Measurements from ENCODE around the gene PCMTD2. TPM values are rescaled to one million over a fixed set of nuclear protein-coding genes. Genes with fewer than 3 reads are reported as not detected.
A peak's percentile ranks its signal among the peaks of the same experiment; 100 is the strongest.

The PCMTD2 gene
- total and polyA plus RNA-seq, 2 of the 13 experiments (the other 11 are each of a cell fraction or from before 2014, with no cell fraction given), result 47.0 to 76.9 TPM

DNA sequence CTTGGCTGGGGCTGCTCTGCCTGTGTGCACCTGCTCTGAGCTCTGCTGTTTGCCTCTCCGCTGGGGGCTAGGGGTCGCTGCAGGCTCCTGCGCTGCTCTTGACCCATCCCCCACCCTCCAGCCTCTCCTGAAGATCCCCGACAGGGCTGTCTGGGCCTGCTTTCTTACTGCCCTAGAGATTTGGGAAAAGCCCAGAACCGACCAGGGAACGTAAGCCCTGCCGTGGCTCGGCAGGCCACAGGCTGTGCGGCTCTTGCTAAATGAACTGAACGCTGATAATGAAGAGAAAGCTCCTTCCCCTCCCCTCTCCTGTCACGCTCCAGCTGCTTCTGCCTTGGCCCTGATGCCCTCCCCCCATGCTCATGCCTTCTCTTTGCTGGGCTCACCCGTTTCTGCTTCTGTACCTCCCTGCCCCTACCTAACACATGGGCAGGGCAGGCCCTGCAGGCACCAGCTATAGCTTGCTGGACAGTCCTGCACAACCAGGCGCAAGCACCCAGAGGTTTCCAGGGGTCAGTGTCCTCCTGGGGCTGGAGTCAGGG is 32.0 kb upstream of the PCMTD2 start (continued):
- TF ChIP-seq, protein P1, sequence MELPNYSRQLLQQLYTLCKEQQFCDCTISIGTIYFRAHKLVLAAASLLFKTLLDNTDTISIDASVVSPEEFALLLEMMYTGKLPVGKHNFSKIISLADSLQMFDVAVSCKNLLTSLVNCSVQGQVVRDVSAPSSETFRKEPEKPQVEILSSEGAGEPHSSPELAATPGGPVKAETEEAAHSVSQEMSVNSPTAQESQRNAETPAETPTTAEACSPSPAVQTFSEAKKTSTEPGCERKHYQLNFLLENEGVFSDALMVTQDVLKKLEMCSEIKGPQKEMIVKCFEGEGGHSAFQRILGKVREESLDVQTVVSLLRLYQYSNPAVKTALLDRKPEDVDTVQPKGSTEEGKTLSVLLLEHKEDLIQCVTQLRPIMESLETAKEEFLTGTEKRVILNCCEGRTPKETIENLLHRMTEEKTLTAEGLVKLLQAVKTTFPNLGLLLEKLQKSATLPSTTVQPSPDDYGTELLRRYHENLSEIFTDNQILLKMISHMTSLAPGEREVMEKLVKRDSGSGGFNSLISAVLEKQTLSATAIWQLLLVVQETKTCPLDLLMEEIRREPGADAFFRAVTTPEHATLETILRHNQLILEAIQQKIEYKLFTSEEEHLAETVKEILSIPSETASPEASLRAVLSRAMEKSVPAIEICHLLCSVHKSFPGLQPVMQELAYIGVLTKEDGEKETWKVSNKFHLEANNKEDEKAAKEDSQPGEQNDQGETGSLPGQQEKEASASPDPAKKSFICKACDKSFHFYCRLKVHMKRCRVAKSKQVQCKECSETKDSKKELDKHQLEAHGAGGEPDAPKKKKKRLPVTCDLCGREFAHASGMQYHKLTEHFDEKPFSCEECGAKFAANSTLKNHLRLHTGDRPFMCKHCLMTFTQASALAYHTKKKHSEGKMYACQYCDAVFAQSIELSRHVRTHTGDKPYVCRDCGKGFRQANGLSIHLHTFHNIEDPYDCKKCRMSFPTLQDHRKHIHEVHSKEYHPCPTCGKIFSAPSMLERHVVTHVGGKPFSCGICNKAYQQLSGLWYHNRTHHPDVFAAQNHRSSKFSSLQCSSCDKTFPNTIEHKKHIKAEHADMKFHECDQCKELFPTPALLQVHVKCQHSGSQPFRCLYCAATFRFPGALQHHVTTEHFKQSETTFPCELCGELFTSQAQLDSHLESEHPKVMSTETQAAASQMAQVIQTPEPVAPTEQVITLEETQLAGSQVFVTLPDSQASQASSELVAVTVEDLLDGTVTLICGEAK (IDR thresholded peaks at IDR 0.05), result no peak
- TF ChIP-seq, protein P1 (CRISPR knock-in tag; IDR thresholded peaks at IDR 0.05), result peak; percentile 72; the same call in 1 of the 2 replicates
- no peak for TF ChIP-seq ZNF101 (CRISPR knock-in tag; IDR thresholded peaks at IDR 0.05; ENCODE audit: borderline replicate concordance, low read depth)
- TF ChIP-seq ZNF225 (CRISPR knock-in tag; IDR thresholded peaks at IDR 0.05), result 0 out of 2 replicates have a peak, but pooled peaks have one; percentile 18
- TF ChIP-seq, protein P2, sequence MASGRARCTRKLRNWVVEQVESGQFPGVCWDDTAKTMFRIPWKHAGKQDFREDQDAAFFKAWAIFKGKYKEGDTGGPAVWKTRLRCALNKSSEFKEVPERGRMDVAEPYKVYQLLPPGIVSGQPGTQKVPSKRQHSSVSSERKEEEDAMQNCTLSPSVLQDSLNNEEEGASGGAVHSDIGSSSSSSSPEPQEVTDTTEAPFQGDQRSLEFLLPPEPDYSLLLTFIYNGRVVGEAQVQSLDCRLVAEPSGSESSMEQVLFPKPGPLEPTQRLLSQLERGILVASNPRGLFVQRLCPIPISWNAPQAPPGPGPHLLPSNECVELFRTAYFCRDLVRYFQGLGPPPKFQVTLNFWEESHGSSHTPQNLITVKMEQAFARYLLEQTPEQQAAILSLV (CRISPR knock-in tag; IDR thresholded peaks at IDR 0.05; ENCODE audit: borderline replicate concordance), result no peak
- TF ChIP-seq ZNF230 (CRISPR knock-in tag; IDR thresholded peaks at IDR 0.05), result peak; percentile 75; the same call in 1 of the 2 replicates
- no peak for TF ChIP-seq ZSCAN21 (CRISPR knock-in tag; IDR thresholded peaks at IDR 0.05; ENCODE audit: borderline replicate concordance)
- 0 out of 2 replicates have a peak, but pooled peaks have one; percentile 50 for TF ChIP-seq CHD4 (IDR thresholded peaks at IDR 0.05; ENCODE audit: borderline replicate concordance, low read length)
- no peak for TF ChIP-seq ZNF775 (CRISPR knock-in tag; IDR thresholded peaks at IDR 0.05; ENCODE audit: borderline replicate concordance)
- TF ChIP-seq, protein P3, sequence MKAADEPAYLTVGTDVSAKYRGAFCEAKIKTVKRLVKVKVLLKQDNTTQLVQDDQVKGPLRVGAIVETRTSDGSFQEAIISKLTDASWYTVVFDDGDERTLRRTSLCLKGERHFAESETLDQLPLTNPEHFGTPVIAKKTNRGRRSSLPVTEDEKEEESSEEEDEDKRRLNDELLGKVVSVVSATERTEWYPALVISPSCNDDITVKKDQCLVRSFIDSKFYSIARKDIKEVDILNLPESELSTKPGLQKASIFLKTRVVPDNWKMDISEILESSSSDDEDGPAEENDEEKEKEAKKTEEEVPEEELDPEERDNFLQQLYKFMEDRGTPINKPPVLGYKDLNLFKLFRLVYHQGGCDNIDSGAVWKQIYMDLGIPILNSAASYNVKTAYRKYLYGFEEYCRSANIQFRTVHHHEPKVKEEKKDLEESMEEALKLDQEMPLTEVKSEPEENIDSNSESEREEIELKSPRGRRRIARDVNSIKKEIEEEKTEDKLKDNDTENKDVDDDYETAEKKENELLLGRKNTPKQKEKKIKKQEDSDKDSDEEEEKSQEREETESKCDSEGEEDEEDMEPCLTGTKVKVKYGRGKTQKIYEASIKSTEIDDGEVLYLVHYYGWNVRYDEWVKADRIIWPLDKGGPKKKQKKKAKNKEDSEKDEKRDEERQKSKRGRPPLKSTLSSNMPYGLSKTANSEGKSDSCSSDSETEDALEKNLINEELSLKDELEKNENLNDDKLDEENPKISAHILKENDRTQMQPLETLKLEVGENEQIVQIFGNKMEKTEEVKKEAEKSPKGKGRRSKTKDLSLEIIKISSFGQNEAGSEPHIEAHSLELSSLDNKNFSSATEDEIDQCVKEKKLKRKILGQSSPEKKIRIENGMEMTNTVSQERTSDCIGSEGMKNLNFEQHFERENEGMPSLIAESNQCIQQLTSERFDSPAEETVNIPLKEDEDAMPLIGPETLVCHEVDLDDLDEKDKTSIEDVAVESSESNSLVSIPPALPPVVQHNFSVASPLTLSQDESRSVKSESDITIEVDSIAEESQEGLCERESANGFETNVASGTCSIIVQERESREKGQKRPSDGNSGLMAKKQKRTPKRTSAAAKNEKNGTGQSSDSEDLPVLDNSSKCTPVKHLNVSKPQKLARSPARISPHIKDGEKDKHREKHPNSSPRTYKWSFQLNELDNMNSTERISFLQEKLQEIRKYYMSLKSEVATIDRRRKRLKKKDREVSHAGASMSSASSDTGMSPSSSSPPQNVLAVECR (CRISPR knock-in tag; IDR thresholded peaks at IDR 0.05; ENCODE audit: borderline replicate concordance), result peak; percentile 56; the same call in 1 of the 2 replicates
- TF ChIP-seq ZNF883 (CRISPR knock-in tag; IDR thresholded peaks at IDR 0.05; ENCODE audit: not compliant biosample characterization), result peak; percentile 93
- 0 out of 2 replicates have a peak, but pooled peaks have one; percentile 74 for TF ChIP-seq ZNF33B (CRISPR knock-in tag; IDR thresholded peaks at IDR 0.05)
- peak; percentile 89 for TF ChIP-seq ZNF768 (CRISPR knock-in tag; IDR thresholded peaks at IDR 0.05)
- TF ChIP-seq ZBTB42 (CRISPR knock-in tag; IDR thresholded peaks at IDR 0.05), result no peak
